SW480 (cell line): Measurements from ENCODE around the gene SPAG8.

Experiments used
- DNase-seq: peaks from one replicate; pipeline ENCODE4 v3.0.0-alpha.2; 2016; ENCODE audit warnings: low spot score

Gene SPAG8

DNA sequence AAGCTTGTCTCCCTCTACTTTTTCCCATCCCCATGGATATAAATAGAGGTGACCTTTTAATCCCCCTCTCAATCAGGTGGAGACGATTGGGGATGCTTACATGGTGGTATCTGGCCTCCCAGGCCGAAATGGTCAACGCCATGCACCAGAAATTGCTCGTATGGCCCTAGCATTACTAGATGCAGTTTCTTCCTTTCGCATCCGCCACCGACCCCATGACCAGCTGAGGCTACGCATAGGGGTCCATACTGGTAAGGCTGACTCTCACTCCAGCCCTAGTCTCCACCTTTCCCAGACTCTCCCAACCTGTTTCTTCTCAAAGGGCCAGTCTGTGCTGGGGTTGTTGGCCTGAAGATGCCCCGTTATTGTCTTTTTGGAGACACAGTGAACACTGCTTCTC is 3.6 kb downstream of the SPAG8 start:
- no peak for DNase-seq

DNA sequence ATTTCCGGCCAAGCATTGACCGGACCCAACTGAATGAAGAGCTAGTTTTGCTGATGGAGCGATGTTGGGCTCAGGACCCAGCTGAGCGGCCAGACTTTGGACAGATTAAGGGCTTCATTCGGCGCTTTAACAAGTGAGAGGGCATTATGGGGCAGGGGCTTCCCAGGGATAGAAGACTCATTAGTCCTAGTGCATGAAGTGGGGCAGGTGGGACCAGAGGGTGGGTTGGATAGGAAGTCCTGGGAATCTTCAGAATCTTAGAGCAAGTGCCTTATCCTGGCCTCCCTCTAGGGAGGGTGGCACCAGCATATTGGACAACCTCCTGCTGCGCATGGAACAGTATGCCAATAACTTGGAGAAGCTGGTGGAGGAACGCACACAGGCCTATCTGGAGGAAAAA is 6.0 kb downstream of the SPAG8 start:
- DNase-seq, result no peak

DNA sequence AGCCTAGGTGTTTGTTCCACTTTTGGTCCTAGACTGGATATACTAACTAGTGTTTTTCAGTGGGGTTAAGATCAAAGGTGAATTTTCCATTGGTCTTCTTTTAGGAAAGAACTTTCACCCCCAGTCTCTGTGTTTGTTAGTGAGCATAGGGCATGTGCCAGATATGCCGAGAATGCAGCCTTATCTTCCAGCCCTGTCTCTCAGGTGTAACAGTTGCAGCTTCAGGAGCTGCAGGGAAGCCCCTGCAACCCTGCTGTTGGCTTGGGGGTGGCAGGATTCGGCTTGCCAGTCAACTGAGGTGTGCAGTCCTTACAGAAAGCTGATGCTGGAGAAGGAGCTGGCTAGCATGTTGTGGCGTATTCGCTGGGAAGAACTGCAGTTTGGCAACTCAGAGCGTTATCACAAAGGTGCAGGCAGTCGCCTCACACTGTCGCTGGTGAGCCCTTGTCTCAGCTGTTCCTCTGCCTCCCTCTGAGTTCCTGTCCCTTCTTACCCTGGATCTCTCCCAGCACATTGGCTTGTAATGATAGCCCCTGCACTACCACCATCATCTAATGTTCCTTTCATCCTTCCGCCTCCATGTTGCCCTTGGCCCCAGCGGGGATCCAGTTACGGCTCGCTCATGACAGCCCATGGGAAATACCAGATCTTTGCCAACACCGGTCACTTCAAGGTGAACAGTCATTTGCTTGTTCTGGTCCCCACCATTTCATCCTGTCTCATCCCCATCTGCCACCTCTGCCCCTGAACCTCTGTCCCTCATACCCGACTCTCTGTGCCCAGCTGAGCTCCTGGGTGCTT is 10.5 kb downstream of the SPAG8 start:
- no peak for DNase-seq

DNA sequence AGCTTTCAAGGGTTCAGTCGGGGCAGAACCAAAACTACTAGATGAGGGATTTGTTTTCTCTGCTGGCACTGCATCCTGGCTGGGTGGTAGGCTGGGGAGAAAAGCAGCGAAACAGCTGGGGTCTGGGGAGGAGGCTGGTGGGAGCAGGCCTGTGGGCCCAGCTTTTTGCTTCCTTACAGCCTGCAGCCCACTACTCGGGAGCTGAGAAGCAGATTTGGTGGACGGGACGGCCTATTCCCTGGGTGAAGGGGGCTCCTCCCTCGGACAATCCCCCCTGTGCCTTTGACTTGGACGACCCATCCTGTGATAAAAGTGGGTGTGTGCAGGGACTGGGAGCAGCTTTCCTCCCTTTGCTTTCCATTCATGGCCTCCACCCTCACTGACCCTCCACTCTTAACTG is 11.5 kb downstream of the SPAG8 start:
- no peak for DNase-seq

DNA sequence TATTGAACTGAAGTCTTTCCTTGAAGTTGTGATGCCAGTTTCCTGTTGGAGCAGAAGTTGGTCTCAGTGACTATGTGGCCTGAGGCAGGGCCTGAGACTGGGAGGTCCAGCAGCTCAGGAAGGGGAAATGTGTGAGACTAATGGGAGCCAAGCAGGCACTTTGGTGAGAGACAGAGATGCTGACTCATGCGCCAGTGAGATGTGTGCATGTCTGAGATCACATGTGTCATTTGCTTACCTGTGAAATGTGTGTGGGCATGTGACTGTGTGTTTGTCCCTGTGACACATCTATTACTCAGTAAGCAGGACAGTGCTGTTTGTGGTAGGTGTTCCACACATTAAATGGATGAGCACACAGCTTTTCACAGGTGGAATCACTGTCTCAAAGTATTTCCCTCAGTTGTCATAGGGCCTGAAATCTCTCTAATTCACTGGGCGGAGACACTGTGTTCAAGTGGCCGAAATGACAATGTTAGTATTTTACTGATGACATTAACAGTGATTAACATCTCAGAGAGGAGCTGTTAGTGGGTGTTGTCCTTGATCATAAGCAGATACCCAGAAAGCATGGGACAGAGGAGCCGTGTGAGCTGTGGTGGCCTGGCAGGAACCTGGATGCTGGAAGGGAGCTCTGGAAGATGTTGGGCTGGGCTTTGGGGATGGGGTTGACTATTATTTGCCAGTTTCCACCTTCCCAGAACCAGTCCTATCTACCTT is 13.2 kb downstream of the SPAG8 start:
- DNase-seq, result peak; percentile 65

DNA sequence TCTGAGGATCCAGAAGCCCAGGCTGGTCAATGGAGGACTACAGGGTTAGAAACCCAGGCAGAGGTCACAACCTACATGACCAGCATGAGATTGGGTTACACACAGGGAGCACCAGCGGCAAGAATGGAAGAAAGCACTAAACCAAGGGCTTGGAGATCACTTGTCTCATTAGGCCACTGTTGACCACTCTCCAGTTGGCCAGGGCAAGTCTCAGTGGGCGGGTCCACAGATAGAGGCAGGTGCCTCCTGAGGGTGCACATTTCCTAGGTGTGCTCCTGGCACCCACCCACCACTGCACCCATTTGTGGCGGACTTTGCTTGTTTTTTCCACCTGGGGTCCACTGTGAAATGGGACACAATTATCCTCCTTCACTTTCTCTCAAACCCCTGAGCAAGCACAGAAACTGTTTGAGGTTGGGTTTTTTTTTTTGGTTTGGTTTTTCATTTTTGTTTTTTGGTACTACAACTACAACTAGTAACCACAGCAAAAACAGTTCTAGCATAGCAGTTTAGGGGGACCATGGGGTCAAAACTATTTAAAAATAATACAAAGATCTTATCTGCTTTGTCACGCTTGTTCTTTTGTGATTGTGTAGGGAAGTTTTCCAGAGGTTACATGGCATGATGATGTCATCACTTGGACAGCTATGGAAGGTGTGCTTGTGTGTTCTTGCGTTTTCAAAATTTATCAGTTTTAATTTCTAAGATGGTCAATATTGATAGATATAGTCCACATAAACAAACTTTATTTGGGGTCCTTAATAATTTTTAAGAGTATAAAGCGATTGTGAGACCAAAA is 14.6 kb downstream of the SPAG8 start:
- DNase-seq, result no peak

DNA sequence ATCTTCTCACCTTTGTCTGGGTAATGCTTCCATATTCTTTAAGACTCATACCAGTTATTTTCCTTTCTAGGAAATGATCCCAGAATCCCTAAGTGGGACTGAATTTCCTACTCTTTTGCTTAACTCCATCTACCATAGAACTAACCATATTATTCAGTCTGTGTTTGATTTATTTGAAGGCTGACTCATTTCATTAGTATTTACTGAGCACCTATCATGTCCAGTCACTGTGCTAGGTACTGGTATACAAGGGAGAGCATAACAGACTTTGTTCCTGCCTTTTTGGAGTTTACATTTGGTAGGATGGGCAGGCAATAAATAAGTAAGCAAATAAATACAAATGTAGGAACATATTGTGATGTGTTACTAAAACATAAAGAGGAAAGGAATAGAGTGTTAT is 16.4 kb downstream of the SPAG8 start:
- no peak for DNase-seq

DNA sequence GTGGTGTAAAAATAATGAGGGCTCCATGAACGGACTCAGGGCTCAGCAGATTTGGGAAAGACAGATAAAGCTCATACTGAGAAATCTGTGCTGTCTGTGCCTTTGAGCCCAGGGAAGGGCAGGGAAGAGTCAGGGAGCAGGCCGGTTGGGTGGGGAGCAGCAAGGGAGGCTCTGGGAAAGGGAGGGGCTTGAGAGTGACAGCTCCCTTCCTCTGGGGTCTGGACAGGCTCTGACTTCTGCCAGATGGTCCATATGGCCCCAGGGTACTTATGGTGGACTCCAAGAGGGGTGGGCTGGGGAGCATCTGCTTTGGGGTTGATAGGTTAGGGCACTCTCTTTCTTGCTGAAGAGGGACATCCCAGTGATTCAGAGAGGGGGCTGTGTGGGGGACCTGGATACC is 18.6 kb downstream of the SPAG8 start:
- DNase-seq, result no peak

DNA sequence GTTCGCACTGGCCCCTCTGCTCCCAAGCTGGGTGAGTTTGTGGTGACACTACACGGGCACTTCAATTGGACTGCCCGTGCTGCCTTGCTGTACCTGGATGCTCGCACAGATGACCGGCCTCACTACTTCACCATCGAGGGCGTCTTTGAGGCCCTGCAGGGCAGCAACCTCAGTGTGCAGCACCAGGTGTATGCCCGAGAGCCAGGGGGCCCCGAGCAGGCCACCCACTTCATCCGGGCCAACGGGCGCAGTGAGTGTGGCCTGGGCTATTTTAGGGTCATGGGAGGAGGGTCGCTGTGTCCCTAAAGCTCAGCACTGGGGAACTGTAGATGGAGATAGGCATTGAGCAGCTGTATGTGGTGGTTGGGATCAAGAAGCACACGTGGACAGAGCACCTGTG is 19.2 kb downstream of the SPAG8 start:
- no peak for DNase-seq

DNA sequence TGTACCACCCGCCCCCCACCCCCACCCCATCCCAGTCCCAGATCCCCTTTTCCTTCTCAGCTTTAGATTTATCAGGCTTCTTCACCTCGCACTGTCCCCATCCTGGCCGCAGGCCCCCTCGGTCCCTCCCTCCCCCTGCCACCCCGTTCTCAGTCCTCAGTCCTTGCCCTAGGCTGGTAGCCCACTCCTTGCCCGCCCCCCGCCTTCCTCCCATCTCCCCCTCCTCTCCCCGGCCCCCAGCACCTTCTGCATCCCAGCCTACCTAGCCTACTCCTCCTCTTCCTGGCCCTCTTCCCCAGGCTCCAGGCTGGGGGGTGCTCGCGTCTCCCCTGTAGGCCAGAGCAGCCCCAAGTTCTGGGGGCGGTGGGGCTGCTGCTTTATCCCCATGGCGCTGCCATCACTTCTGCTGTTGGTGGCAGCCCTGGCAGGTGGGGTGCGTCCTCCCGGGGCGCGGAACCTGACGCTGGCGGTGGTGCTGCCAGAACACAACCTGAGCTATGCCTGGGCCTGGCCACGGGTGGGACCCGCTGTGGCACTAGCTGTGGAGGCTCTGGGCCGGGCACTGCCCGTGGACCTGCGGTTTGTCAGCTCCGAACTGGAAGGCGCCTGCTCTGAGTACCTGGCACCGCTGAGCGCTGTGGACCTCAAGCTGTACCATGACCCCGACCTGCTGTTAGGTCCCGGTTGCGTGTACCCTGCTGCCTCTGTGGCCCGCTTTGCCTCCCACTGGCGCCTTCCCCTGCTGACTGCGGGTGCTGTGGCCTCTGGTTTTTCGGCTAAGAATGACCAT is 19.8 kb downstream of the SPAG8 start:
- no peak for DNase-seq

DNA sequence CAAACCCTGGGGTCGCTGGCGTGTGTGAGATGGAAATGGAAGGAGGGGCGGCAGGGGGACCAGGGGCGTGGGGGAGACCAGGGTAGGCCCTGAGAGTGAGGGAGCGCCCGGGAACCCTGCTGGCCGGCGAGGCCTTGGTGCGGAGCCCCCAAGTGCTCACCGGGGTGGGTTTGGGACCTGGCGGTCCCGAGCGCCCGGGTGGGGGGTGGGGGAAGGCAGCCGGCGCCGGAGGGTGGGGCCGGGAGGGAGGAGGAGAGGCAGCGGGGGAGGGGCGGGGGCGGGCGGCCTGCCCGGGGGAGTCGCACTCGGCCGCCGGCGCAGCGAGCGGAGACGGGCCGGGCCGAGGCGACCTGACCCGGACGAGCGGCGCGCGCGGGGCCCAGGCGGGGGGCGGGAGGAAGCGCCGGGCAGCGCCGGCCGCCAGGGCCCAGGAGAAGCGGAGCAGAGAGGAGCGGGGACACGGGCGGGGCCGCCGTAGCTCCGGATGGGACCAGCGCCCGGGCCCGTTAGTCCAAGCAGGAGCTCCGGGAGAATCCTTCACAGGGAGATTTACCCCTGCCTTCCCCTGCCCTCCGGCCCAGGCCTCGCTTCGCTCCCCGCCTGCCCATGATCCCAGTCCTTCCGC is 20.7 kb downstream of the SPAG8 start, which contains the start of gene NPR2:
NPR2 (plus strand) TSS at position 295 of the 625 bp plus-strand sequence. CDS start 818 bp downstream, outside the sequence.
- DNase-seq, result no peak

DNA sequence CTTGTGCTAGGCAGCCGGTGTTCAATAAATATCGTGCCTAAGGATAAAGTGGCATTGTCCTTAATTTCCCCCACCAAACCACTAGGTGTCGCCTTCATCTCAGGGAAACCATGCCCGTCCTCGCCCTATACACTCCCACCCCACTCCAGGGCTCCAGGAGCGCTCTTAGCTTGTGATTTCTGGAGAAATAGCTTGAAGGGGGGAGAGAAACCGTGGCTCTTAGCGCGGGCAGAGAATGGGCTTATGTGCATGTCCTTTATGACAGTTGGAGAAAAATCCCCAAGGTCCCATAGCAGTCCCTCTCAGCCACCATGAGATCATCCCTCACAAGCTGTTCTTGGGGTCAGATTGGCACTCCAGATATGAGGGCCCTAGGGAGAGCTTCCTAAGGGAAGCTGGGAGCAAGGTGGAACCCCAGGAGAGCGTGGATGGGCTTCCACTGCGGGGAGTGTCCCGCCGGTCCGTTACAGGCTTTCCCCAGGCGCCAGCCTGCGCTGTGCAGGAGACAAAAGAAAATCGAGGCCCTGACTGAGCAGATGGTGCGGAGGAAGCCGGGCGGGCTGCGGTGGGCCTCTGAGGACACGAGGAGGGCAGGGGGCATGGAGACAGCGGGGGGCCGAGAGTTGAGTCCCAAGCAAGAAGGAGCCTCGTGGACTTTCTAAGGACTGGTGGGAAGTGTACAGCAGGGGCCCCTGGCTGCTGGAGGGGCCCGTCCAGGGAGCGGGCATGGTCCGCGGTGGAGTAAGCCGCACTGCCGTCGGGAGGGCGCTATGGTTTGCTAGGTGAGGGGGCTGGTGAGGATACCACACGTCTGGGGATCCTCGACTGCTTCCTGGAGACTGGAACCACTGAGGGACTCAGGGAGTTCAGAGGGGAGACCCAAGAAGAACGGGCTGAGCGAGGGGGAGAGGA is 21.4 kb downstream of the SPAG8 start:
- DNase-seq, result peak; percentile 56

DNA sequence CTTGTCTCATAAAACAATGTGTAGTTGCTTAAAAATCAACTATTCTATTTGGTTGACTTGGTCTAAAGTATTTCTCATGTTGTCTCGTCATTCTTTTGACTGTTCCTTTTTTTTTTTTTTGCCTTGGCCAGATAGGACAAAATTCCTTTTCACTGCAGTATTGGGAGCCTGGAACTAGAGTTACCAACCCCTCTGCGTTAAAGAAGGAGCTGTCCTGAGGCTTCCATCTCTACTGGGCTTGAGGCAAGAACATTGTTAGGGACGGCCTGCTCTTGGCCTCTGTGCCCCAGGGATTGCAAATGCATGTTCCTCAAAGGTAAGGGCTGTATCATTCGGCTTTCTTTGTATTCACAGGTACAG is 22.1 kb downstream of the SPAG8 start:
- DNase-seq, result no peak

DNA sequence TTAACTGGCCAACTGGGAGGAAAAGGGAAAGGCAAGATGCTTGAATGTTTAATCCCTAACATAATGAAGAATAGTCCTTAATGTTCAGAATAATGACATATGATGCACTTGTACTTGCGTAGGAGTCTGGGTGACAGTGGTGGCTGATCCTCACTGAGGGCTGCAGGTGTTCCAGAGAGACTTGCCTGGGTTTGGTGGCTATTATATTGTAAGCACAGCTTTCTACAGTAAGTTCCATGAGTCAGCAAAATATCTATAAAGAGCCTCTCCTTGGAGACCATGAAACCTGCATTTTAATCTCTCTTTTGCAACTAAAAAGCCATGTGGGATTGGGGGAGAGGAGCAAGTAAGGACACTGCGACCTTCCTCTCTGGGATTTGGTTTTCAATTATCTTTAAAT is 22.5 kb downstream of the SPAG8 start:
- no peak for DNase-seq

DNA sequence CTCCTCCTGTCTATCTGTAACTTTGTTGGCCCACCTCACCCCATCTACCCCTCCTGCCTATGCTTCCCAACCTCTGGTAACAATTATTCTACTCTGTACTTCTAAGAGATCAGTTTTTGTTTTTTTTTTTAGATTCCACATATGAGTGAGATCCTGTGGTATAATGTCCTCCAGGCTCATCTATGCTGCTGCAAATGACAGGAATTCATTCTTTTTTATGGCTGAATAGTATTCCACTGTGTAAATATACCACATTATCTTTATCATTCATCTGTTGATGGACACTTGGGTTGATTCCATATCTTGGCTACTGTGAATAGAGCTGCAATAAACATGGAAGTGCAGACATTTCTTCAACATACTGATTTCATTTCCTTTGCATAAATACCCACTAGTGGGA is 28.6 kb downstream of the SPAG8 start:
- DNase-seq, result no peak

DNA sequence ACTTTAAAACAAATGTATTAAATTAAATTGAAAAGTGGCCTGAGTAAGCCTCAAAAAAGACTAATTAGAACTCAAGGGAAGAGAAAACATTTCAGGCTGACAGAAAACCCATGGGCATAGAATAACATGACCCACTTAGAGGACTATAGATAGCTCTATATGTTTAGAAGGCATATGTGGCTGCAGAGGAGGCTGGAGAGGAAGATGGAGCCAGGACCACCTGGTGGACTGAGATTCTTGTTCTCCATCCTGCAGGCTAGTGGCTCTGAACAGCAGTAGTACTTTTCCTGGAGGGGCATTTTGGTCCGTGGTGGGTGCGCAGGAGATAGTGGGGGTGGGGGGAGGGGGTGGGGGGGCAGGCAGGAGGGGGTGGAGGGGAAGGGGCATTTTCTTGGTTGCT is 31.0 kb downstream of the SPAG8 start:
- no peak for DNase-seq

DNA sequence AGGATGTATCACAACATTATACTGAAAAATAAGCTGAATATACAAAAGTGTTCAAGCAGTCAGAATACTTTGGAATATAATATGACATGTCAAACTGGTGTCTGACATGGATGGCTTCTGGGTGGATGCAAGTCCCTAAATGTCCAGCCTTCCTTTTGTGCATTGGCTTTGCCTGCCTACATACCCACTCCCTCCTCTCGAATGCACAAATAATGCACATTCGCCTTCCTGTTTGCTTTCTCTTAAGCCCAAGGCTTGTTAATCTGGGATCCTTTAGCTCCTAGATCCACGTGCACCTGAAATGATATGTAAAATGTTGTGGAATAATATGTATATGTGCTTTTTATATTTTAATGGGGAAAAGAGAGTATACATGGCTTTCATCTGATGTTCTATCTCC is 33.6 kb downstream of the SPAG8 start:
- no peak for DNase-seq

DNA sequence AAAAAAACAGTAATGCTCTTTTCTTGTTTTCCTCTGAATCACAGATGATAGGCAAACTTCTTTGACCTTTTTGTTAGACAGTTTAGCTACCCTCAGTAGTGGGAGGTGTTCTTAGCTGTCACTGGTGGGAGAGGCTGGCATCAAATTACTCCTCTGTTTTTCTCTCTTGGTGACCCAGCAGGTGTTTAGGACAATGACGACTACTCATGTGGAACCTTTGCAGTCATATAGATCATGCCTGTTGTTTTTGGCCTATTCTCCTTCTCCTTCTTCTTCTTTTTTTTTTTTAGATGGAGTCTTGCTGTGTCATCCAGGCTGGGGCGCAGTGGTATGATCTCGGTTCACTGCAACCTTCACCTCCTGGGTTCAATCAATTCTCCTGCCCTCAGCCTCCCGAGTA is 36.0 kb downstream of the SPAG8 start:
- DNase-seq, result no peak

DNA sequence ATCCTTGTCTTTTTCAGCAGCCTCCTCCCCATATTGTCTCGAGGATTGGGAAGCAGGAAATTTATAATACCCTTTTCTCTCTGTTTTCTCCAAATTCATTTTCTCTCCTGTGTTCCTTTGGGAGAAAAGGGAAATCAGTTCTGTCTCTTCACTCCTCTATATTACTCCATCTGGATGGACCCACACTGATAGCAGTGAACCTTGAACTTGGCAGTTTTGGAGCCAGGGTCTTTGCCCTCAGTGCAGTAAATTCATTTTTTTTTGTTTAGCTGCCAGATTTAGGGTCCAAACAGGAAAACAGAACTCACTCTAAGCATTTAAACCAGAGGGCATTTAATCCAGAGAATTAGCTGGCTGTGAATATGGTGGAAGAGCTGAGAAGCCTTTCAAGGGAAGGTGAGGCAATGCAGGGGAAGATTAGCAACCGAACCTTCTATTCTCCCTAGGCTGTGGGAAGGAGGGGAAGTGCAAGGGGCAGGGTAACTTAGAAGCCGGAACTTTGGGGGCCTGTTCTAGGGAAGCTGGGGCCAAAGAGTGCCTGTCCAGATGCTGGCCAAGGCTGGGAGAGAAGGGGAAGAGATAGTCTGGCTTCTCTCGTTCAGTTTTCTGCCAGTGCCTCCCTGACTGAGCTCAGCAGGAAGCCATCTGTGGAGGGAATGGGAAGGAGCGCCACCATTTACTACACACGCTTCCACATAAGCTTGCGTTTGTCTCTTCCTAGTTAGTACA is 37.0 kb downstream of the SPAG8 start:
- no peak for DNase-seq

DNA sequence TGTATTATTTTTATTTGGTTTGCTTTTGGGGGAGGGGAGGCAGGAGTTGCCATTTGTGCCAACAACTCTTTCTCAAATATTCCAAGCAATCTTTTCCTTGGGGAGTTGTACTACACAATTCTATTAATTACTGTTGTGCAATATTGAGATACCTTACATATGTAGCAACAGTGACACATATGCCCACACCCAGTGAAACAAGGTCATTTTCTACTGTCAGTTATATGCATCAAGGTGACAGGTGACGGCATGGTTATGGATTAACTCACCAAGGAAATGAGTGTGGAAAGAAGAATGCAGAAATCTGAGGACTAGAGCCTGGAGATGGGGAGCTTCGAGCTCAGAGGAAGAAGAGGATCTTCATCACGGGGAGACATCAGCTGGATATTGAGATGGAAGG is 40.1 kb downstream of the SPAG8 start:
- no peak for DNase-seq
